T-helper 1 cell (primary cell): ENCODE measurements around the gene MN1.

ENCODE experiments used
- DNase-seq, 5 donors: peaks; one replicate each; pipeline ENCODE4 v3.0.0-alpha.2; 2012 to 2020

Gene MN1

DNA sequence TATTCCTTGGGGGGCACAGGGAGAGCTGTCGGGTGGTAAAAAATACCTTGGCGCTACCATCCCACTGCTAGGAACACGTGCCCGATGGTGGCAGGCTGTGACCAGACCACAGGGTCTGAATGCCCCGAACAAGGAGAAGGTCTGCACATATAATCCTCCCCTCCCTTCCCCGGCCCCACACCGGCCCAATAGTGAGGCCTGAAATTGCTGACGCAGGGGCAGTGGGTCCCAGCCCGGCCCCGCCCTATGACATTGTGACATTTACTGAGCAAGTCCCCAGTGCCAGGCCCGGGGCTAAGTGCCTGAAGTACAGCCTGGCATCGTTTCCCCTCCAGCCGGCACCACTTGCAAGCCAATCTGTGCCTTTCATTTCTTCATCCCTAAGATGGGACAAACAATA, 19.5 kb downstream of the MN1 start:
- no peak for DNase-seq

DNA sequence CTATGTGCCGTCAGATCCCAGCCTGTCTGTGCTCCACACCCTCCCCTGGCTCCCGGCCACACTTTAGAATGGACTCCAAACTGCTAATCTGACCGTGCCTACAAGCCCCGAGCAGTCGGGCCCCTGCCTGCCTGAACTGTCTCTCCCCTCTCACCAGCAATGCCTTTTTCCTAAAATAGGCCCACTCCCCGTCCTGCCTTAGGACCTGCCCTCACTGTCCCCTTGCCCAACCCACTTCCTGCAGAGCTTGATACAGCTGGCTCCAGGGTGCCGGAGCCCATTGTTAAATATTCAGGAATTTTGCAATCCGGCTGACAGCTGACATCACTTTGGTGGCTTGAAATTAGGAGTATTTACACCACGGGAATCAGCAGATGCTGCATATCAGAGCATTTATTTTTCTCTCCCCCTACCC, 21.4 kb downstream of the MN1 start:
- DNase-seq, result no peak

DNA sequence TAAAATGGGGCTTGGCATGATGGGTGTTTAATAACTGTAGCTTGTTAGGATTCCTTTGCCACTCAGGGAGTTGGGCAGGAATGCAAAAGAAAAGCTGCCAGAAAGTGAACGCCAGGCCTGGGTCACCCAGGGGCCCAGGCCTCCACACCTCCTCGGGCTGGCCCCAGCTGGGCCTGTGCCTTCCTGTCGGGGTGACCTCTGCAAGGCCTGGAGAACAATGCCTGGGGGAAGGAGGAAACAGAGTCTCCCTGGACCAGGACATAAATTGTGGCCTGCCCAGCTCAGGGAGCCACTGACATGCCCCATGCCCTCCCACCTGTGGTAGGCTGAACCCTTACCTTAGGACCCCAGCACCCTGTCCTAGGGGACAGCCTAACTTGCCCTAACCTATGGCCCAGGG, 21.9 kb downstream of the MN1 start:
- no peak for DNase-seq

DNA sequence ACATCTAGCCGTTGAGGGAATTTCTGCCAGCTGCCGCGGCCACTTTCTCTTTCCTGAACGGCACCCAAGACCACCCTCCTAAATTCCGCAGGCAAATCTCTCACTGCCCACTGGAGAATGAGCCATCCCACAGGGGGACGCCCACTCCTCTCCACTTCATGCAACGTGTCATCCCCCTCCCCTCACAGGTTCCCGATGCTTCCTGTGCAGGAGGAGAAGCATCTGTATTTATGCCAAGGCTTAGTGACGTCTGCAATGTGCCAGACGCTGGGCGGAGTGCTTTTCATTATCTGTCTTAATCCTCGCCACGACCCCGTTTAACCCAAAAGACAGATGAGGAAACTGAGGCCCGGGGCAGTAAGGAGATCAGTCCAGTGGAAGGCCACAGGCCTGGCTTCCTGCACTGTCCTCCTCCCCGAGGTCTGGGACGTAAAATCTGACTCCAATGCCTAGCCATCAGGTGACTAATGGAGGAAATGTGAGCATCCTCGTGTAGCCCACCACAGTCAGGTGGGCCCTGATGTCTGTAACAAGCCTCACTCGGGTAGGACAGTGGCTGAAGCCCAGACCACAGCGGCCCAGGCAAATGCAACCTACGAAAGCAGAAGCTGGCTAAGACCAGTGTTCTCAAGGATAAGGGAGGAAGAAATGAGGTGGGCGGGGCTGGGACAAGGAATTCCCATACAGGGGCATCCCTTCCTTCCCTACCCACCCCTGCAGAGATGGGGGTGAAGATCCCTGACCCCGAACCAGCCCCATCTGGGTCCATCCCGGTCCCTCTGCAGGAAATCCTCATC, 23.1 kb downstream of the MN1 start:
- no peak for DNase-seq

DNA sequence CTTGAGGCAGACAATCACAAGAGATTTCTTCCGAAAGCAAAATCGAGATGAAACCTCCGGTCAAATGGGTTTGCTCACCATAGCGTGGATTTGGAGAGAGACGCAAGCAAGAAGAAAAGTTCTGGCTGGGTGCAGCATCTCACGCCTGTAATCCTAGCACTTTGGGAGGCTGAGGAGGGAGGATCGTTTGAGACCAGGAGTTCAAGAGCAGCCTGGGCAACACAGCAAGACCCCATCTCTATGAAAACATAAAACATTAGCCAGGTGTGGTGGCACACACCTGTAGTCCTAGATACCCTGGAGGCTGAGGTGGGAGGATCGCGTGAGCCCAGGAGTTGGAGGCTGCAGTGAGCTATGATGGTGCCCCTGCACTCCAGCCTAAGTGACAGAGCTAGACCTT, 24.4 kb downstream of the MN1 start:
- DNase-seq, result no peak

DNA sequence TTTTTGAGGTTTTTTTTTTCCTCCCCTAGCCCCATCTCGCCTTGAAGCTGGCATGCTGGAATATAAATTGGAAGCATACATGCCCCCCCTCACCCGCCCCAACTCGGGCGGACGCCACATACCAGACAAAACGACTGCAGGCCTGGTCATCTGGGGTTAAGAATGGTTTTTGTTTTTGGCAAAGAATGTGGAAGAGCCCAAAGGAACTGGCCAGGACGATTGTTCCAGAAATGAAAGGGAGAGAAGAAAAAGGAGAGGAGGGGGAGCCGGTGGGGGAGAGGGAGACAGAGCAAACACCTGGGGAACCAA, 25.0 kb downstream of the MN1 start:
- DNase-seq, result no peak

DNA sequence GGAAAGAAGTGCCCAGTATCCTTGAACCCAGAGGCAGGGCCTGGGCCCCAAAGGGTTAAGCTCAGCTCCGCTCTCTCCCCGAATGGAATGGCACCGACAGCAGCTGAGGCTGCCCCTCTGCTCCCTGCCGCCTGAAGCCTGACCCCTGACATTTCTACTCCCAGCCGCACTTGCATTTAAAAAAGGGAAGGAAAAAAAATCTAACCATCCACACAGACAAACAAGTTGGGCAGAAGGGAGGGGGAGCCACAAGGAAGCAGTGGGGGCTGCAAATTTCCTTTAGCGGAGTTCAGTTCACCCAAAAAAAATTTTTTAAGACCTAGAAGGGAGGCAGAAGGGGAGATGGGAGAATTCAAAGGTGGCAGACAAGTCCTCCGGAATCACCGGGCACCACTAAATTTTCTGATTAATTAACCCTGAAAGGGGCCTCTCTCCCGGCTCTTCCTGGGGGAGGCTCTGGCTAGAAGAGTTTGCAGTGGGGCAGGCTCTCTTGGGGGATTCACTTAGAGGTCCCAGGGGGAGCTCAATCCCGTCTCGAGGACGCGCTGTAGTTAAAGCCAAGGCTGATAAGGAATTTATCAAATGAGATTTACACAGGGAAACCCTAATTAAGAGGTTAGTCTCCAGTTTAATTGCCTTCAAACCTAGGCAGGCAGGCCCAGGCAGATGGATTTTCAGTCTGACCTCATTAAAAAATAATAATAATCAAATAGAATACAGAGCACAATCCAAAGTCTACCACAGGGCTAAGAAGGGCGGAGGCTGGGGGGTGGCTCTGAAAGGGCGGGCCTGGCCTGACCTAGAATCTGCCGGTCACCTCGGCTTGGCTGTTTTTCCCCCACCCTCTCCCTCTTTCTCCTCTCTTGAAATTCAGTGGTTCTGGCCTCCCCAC, 25.6 kb downstream of the MN1 start:
- DNase-seq, result no peak

DNA sequence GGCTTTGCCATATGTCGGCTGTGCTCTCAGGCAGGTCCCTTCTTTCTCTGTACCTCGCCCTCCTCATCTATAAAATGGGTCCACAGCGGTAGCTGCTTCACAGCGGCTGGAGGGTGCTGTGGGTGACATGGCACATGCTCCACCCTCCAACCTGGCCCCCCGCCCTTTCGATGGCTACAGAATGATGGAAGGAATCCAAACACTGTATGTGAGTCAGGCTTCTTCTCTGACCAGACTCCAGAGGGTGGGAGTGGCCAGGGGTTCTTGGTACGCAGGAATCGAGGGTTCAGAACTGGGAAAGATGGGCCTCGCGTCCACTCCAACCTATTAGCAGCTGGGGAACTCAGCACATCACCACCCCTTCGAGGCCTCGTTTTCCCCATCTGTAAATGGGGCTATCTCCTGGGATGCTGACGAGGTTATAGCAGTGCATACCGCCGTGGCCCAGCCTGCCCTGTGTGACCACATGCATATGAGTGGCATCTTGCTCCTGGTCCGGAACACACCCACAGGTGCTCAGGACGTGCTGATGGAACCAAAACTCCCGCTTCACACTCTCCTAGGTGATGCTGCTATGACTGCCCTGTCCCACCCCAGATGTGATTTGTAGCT, 26.4 kb downstream of the MN1 start:
- no peak for DNase-seq

DNA sequence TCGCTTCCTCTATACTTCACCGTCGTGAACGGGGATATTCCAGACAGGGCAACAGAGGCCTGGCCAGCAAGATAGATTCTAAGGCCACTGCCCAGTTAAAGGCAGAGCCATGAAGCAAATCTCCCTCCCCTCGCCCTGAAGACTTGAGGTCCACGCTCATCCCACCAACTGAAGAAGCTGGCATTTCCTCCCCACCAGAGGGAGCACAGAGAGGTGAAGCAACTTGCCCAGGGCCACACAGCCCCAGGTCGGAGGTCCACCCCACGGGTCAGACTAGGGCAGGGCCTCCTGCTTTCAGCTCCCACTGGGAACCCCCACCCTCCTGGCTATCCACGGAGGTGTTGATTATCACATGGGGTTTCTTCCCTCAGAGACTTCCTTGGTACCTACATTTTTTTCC, 27.4 kb downstream of the MN1 start:
- no peak for DNase-seq

DNA sequence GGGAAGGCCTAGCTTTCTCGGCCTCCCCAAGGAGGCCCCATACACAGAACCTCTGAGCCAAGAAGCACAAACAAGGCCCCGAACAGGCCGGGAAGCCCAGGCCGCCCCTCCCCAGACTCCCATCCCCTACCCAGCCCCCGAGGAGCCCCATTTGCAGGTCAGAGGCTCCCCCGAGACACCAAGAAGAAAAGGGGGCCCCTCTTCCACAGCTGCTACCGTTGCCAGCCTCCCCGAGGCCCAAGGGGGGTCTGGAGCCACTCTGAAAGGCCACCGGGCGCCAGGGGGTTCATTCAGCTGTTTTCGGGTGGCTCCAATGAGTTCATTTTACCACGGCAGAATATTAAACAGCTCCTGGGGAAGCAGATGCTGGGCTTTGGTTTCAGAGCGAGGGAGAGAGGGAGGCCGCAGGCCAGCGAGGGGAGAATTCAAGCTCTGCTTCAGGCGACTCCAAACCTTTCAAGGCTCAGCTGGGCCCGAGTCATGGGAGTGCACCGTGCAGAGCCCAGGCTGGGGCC, 28.5 kb downstream of the MN1 start:
- no peak for DNase-seq

DNA sequence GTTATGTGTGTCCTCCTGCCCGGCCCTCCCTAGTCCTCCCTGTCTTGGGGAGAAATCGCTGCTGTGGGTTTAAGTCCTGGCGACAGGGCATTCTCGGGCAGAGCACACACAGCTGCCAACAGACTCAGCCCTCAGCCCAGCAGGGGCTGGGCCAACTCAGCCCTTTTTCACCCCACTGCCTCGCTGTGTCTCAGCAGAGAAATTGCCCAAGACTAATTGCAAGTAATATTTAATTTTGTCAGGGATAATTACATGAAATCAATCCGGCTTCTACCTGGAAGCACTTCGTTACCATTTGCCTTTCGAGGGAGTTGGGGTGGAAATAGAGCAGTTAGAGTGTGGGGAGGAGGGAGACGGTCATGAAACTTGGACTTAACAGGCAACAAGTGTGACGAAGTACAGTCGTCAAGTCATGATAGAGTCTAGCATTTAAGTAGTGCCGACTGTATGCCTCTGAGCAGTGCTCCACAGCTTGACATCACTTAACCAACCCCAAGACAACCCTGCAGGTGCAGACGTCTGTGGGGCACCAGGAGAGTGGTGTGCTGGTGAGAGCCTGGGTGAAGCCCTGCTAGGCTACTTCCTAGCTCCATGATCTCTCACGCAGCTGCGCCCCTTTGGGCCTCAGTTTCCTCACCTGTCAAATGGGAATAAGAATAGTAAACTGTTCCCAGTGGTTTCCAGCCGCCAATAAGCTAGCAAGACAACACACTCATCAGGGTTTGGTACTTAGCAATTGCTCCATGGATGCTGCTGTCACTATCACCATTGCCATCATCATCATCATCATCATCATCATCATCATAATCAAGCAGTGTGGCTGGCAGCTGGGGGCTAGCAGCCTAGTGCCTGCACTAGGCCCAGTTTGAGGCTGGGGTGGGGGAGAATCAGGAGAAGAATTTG, 29.2 kb downstream of the MN1 start:
- DNase-seq, result no peak

DNA sequence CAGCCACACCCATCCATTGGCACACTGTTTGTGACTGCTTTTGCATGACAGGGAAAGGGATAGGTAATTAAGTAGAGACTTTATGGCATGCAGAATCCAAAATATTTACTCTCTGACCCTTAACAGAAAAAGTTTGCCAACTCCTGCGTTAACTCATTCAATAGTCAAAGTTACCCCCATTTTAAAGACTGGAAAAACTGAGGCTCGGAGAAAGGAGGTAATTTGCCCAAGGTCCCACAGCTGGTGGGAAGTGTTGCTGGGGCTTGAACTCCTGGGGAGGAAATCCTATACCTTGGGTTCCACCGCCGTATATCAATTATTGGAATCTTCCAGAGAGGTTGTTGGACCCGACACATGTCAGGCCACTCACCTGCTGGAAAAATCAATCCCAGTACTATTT, 29.9 kb downstream of the MN1 start:
- no peak for DNase-seq

DNA sequence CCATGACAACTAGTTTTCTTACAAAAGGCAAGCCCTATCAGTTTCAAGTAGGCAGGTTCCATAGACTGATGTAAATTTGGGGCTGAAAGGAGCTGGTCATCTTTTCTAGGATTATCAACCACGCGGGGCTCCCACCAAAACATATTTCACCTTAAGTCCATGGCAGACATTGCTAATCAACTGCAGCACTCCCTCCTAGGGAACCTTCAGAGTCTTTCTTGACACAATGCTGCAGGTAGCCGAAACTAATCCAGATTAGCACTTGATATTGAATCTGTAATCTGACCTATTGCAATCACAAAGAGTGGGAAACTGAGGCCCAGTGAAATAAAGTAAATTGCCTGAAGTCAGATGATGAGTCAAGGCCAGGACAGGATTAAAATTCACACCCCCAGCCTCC, 32.5 kb downstream of the MN1 start:
- no peak for DNase-seq

DNA sequence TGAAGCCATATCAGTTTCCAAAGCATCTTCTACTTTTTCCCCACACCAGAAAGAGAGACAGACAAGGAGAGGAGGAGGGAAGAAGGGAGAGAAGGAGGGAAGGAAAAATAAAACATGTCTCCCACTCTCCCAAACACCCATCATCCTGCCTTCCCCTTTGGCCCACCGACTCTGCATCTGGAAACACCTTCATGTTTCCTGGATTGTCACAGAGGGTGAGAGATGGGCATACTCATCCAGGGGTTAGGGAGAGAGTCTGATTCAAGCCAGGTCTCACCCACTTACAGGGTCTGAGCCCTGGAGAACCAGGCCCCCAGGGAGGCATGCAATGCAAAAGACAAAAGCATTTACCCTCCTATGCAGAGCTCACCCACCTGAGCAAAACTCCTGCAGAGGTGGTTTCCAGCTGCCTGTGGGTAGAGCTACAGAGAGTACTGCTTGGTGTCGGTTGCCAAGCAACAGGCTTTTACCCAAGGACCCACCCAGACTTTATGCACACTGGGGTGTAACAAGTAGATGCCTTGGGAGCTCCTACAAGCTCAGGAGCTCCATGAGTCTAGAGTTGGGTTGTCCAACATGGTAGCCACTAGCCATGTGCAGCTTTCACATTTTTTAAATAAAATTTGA, 33.4 kb downstream of the MN1 start:
- DNase-seq, result no peak

DNA sequence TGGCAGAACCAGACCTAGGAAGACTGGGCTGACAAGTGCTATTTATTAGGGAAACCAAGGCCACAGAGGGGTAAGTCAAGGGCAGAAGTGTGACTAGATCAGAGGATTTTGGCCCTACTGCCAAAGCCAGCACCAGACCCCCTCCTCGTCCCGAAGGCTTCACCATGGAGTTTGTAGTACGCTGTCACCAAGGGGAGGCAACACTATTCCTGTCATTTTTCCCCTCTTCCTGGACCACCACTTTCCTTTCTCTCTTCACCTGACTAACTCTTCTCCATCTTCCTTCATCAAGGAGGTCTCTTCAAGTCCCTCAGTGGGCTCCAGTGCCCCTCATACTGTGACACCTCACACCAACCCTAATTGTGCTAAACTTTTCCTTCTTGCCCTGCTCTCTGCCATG, 34.9 kb downstream of the MN1 start:
- DNase-seq, result no peak

DNA sequence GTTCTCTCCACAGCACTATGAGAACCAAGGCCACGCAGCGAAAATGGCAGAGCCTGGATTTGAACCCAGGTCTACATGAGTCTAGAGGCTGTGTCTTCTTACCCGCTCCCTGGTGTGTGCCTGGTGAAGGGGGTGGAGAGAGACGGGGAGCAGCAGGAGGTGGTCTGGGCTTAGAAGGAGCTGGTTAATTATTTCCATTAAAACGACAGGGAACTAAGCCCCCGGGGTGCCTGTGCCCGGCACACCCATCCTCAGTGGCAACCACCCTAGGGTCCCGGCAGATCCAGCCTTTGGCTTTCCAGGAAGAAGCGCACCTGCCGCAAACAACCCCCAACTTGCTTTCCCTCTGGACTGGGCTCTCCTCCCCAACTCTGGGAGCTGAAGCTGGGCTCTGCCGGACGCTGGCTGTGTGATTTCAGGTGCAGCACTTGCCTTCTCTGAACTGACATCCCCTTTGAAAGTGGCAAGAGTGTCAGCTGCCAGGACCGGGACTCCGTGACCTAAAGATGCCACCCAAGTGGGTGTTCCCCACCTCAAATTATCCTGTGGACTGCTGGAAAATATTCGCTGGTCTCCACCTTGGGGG, 35.8 kb downstream of the MN1 start:
- DNase-seq, result no peak

DNA sequence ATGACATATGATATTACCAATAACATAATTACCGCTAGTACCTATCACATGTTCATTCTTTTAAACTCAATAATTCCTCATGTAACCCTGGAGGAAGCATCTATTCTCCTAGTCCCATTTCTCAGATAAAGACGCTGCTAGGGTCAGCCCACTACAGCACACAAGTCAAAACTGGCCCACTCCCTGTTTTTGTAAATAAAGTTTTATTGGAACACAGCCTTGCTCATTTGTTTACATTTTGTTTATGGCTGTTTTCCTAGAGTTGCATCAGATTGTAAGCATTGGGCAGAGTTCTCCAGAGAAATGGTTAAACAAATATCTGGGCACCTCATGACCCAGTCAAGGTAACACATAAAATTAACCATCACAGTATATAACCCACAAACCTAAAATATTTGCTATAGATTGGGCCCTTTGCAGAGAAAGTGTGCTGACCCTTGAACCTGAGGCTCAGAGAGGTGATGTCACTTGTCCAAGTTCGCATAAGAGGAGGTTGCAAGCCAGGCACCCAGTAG, 36.8 kb downstream of the MN1 start:
- no peak for DNase-seq

DNA sequence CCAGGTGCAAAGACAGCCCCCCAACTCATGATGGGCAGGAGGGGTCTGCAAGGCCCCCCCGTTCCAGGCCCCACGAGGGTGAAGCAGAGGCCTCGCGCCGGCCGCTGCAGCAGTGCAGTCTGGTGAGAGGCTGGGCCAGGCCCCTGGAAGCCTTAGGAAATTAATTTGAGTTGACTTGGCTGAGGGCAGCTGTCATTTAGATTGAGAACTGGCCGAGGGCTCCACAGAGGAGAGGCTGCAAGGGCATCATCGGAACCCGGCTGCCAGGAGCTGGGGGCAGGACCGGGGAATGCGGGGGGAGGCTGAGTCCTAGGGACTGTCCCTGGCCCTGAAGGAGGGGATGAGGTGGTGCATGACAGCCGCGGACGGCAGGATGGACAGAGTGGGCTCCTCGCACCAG, 39.9 kb downstream of the MN1 start:
- no peak for DNase-seq

DNA sequence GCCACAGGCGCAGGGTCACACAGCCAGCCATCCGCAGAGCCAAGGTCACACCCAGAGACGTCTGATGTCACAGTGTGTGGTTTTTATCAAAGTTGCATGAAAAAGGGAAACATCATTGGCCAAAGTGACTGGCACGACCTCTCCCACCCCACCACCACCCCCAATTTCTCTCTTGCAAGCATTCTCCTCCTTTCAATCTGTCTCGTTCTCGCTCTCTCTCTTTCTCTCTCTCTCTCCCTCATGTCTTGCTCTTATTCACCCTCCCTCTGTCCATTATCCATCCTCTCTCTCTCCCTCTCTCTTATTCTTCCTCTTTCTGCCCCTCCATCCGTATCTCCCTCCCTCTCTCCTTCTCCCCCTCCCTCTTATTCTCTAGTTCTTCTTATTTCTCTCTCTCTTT, 40.6 kb downstream of the MN1 start:
- DNase-seq, result no peak

DNA sequence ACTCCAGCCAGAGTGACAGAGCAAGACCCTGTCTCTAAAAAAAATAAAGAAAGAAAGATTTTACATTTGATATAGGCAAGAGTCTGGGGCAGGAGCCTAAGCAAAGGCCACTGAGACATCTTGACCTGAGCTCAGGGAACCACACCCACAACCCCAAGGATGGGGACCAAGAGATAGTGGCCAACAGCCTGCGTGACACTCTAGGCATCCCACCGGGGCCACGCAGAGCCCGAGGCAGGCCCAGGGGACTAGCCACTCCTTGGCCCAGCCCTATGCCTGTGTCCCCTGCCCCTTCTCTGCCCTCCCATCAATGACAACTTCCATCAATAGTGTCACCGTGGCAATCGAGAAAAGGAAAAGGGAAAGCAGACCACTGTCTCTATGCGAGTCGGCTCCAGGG, 41.1 kb downstream of the MN1 start:
- no peak for DNase-seq

DNA sequence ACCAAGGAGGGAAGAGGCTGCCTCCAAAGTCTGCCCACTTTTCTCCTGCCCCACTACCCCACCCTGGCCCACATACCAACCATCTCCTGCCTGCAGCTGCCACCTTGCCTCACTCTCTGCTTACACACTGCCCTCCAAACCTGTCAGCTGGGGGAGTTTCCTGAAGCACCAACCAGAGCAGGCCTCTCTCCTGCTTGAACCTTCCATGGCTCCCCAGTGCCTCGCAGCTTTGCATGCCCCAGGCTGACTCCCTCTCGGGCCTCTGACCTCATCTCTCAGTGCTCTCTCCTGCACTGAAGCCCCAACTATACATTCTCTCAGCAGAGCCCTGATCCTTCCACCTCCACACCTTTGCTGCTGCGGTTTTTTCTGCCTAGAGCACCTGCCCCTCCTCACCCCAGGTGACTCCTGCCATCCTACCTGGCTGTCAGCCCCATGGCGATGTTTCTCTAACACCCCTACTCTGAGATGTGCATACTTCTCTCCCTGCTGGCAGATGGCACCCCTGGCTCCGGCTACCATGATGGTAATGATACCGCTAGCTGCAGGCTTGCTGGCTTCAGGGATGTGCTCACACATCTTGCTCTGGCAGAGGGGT, 43.5 kb downstream of the MN1 start:
- no peak for DNase-seq
